HUES6 (cell line): Measurements from ENCODE around the gene RTL1.

Experiments
- H3K27ac ChIP-seq: 2 replicates; pipeline ENCODE4 v1.7.0; 2013; ENCODE audit warnings: low read depth, mild to moderate bottlenecking, low read length, inconsistent platforms
- H3K27me3 ChIP-seq: 2 replicates; pipeline ENCODE4 v1.6.1; 2013; ENCODE audit warnings: low read length; ENCODE audit not compliant: control insufficient read depth, insufficient read depth
- H3K36me3 ChIP-seq: 2 replicates; pipeline ENCODE4 v1.6.1; 2013; ENCODE audit warnings: low read length; ENCODE audit not compliant: control insufficient read depth, insufficient read depth
- H3K4me1 ChIP-seq: 2 replicates; pipeline ENCODE4 v1.6.1; 2013; ENCODE audit warnings: low read length; ENCODE audit not compliant: control insufficient read depth, insufficient read depth
- H3K4me3 ChIP-seq: 2 replicates; pipeline ENCODE4 v1.5.1; 2013; ENCODE audit warnings: low read depth, low read length
- H3K9ac ChIP-seq: one replicate; pipeline ENCODE4 v1.6.1; 2013; ENCODE audit warnings: mild to moderate bottlenecking, low read length
- H3K9me3 ChIP-seq: 2 replicates; pipeline ENCODE4 v1.6.1; 2013; ENCODE audit warnings: low read depth, low read length; ENCODE audit not compliant: control insufficient read depth, insufficient read depth

Gene RTL1

GRCh38 chr14:100872259-100873095 lies 31.0 kb downstream of the RTL1 start:
- peaks cover 12% of the 10 kb centered on the region; the same call in 1 of the 2 replicates for H3K36me3 ChIP-seq
- H3K4me3 ChIP-seq, result no peak overlapping the region
- no peak overlapping the region for H3K9ac ChIP-seq
- no peaks in the 10 kb centered on the region for H3K4me1 ChIP-seq
- H3K27me3 ChIP-seq, result no peaks in the 10 kb centered on the region
- H3K27ac ChIP-seq, result no peak overlapping the region
- no peaks in the 10 kb centered on the region; the same call in 1 of the 2 replicates for H3K9me3 ChIP-seq

DNA sequence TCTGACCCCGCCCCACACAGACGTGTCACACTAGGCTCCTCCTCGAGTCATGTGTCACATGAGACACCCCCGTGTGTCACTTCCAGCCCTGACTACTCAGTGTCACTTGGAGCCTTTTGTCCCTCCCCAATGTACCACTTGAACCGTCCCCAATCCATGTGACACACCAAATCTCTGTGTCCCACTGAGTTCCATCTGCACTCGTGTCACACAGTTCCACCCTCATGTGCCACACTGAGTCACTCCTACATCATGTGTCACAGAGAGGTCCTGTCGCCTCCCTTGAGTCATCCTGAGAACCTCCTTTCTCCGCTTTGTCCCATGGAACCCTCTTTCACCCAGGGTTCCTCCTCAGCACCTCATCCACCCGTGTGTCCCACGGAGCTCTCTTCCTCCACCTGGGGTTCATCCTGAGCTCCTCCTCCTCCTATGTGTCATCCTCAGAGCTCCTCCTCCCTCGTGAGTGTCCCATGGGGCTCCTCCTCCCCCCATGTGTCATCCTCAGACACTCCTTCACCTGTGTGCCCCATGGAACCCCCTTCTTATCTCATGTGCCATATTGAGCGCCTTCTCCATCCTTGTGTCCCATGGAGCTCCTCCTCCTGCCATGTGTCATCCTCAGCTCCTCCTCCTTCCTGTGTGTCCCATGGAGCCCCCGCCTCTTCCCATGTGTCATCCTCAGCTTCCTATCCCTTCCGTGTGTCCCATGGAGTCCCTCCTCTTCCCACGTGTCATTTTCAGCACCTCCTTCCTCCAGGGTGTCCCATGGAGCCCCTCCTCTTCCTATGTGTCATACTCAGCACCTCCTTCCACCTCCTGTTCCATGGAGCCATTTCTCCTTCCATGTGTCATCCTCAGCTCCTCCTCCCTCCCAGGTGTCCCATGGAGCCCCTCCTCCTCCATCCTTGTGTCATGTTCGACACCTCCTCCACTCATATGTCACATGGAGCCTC lies 32.0 kb downstream of the RTL1 start:
- H3K4me1 ChIP-seq, result no peaks in the 10 kb centered on the region
- no peak overlapping the region for H3K4me3 ChIP-seq
- H3K27me3 ChIP-seq, result no peaks in the 10 kb centered on the region
- H3K36me3 ChIP-seq, result peaks cover 12% of the 10 kb centered on the region; the same call in 1 of the 2 replicates
- no peak overlapping the region for H3K27ac ChIP-seq
- no peaks in the 10 kb centered on the region; the same call in 1 of the 2 replicates for H3K9me3 ChIP-seq
- H3K9ac ChIP-seq, result no peak overlapping the region

DNA sequence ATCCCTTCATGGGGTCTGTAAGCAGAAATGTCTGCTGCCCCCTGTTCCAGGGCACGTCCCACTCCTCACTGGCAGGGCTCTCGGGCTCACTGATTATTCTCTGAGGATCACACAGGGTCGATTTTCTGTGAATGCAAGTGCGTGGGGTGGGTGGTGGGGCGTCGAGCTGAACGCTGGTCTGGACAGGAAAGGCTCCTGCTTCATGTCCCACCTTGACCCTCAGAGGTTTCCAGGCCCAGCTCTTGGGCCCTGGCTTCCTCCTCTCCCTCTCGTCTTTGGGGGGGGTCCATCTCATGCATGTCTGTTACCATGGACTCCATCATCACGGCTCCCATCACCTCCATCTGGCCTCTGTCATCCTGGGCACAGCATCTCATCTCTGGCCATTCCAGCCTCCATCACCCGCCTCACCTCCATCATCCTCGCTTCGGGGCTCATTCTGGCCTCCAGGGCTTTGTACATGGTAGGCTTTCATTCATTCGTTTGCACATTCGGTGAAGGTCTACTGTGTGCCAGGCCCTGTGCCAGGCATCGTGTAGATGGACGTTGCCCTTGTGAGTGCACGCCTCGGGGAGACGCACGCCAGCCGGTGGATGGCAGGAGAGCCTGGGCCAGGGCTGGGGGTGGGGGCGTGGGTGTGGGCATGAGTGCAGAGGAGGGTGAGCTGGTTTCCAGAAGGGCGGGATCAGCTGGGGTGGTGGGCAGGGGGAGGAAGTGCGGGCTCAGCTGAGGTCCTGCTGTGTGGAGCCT lies 34.7 kb downstream of the RTL1 start:
- Histone ChIP-seq H3K4me3 (no peak overlapping the region), H3K36me3 (peaks cover 8% of the 10 kb centered on the region; the same call in 1 of the 2 replicates)

DNA sequence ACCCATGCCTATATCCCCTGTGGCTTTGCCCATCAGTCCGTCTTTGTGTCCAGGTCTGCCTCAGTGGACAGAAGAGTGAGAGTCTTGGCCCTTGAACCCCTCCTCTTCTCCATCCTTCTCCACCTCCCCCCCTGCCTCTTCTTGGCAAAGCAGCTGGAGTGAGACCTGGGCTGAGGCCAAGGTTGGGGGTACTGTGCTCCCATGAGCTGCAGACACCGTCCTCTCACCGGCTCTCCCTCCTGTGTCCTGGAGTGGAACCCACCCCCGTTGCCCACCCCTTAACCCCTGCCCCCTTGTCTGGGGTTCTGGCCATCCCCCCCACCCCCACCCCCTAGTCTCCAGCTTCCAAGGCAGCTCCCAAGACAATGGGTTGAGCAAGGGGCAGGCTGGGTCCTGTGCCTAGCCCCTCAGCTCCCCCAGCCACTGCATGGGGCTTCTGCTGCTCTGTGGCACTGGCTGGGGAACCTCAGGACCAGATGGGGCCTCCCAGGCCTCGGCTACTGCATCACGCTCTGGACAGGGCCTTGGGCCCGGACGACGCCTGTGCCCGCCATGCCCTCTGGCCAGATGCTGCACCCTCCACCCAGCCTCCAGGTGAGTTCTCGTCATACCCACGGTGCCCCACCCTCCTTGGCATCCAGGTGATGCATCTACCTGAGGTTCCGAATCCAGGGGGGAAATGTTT lies 35.7 kb downstream of the RTL1 start:
- H3K27me3 ChIP-seq, result no peaks in the 10 kb centered on the region
- no peak overlapping the region for H3K4me3 ChIP-seq
- H3K9me3 ChIP-seq, result no peaks in the 10 kb centered on the region; the same call in 1 of the 2 replicates
- no peak overlapping the region for H3K9ac ChIP-seq
- peaks cover 8% of the 10 kb centered on the region; the same call in 1 of the 2 replicates for H3K36me3 ChIP-seq
- no peaks in the 10 kb centered on the region for H3K4me1 ChIP-seq
- no peak overlapping the region for H3K27ac ChIP-seq

More for the DNA sequence above, 34.7 kb downstream of the RTL1 start:
- no peaks in the 10 kb centered on the region for H3K27me3 ChIP-seq
- H3K9me3 ChIP-seq, result no peaks in the 10 kb centered on the region; the same call in 1 of the 2 replicates
- H3K27ac ChIP-seq, result no peak overlapping the region
- no peak overlapping the region for H3K9ac ChIP-seq
- no peaks in the 10 kb centered on the region for H3K4me1 ChIP-seq

DNA sequence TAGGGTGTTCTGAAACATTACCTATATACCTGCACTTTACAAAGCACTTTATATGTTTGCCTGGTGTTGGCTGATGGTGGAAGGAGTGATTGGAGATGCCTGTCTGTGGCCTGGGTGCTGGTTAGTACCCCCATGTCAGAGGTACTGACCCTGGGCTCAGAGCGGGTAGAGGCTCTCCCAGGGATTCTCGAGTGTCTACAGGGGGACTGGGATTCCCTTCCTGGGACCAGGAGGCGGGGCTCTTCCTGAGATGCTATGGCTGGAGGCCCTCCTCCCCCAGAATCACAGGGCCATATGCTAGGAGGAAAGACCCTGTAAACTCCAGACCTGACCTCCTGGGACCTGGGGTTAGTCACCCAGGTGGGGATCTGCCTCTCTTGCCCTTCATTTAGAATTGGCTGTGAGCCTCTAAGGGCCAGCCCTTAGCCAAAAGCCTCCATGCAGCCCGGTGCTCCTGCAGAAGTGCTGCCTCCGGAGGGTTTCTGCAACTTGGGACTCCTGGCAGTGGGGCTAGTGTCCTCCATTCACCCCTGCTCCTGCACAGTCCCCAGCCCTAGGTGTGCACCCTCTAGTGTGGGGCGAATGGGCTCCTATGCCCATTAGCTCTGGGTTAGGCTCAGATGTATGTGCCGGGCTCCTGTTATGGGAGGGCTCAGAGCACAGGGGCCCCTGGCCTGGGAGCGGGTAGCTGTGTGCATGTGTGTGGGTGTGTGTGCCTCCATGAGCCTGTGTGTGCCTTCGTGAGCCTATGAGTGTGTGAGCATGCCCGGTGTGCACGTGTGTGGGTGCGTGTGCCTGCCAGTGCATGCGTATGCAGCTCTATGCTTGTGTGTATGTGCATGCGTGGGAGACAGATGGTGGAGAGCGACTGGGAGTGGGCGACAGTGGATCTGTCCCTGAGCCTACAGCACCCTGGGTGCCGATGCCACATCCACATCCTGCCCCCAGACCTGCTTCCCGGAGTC lies 36.6 kb downstream of the RTL1 start:
- Histone ChIP-seq H3K4me3 (no peak overlapping the region), H3K4me1 (no peaks in the 10 kb centered on the region), H3K9ac (no peak overlapping the region), H3K27me3 (no peaks in the 10 kb centered on the region; the same call in 1 of the 2 replicates), H3K9me3 (no peaks in the 10 kb centered on the region; the same call in 1 of the 2 replicates), H3K27ac (no peak overlapping the region), H3K36me3 (peaks cover 12% of the 10 kb centered on the region; the same call in 1 of the 2 replicates)

GRCh38 chr14:100865682-100866591 lies 37.6 kb downstream of the RTL1 start:
- no peaks in the 10 kb centered on the region; the same call in 1 of the 2 replicates for H3K27me3 ChIP-seq
- H3K9ac ChIP-seq, result no peak overlapping the region

DNA sequence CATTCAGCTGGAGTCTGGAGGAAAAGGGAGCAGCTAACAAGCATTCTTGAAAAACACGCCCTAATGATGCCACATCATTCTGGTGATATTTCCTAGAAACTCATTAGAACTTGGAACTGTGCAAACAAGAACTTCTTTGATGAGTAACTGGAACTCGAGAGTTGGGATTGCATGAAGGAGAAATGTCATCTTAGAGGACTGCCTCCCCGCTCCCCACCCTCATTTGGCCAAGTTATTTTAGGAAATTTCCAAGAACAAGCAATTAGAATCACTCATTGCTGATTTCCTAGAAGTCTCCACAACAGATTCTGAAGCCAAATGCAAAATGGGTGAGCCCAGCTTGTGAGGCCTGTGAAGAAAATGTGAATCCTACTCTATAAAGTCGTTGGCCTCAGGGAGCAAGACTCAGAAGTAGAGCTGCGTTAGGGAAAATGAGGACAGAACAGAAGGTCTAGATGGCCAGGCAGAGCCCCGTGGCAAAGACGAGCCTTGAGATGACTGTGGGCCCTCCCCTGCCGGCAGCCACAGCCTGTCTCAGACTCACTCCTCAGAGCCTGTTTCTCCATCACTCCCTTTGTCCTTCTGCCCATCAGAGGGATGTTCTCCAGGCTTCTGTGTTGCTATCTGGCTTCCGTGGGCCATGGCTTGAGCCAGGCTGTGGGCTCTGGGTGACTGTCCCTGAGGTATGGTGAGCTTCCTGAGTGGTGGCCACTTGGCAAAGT lies 38.4 kb downstream of the RTL1 start:
- Histone ChIP-seq H3K27me3 (no peaks in the 10 kb centered on the region; the same call in 1 of the 2 replicates), H3K4me1 (no peaks in the 10 kb centered on the region), H3K27ac (no peak overlapping the region), H3K9me3 (no peaks in the 10 kb centered on the region), H3K9ac (no peak overlapping the region), H3K36me3 (peaks cover 12% of the 10 kb centered on the region; the same call in 1 of the 2 replicates), H3K4me3 (no peak overlapping the region)

More at GRCh38 chr14:100865682-100866591, 37.6 kb downstream of the RTL1 start:
- H3K4me3 ChIP-seq, result no peak overlapping the region
- no peak overlapping the region for H3K27ac ChIP-seq
- no peaks in the 10 kb centered on the region for H3K4me1 ChIP-seq
- H3K9me3 ChIP-seq, result no peaks in the 10 kb centered on the region
- H3K36me3 ChIP-seq, result peaks cover 12% of the 10 kb centered on the region; the same call in 1 of the 2 replicates

GRCh38 chr14:100864206-100864605 lies 39.3 kb downstream of the RTL1 start:
- H3K36me3 ChIP-seq, result peaks cover 12% of the 10 kb centered on the region; the same call in 1 of the 2 replicates
- H3K9me3 ChIP-seq, result no peaks in the 10 kb centered on the region
- no peaks in the 10 kb centered on the region; the same call in 1 of the 2 replicates for H3K27me3 ChIP-seq
- no peak overlapping the region for H3K4me3 ChIP-seq
- H3K9ac ChIP-seq, result no peak overlapping the region
- H3K4me1 ChIP-seq, result no peaks in the 10 kb centered on the region
- H3K27ac ChIP-seq, result no peak overlapping the region
